SKM-1 (cell line): Measurements from ENCODE around the gene TBX15.
"Not testable (repeated sequence)": the region's sequence is repeated elsewhere in the genome, so short reads cannot be mapped to it uniquely, and the experiment has no call there.

Experiments used
- DNase-seq: peaks from one replicate; lab custom pipeline; 2025; ENCODE audit not compliant: unreplicated experiment; lab: John Stamatoyannopoulos, UW

Gene TBX15

GRCh38 chr1:118960567-118961136 lies 27.5 kb downstream of the TBX15 start:
- DNase-seq: no peak

DNA sequence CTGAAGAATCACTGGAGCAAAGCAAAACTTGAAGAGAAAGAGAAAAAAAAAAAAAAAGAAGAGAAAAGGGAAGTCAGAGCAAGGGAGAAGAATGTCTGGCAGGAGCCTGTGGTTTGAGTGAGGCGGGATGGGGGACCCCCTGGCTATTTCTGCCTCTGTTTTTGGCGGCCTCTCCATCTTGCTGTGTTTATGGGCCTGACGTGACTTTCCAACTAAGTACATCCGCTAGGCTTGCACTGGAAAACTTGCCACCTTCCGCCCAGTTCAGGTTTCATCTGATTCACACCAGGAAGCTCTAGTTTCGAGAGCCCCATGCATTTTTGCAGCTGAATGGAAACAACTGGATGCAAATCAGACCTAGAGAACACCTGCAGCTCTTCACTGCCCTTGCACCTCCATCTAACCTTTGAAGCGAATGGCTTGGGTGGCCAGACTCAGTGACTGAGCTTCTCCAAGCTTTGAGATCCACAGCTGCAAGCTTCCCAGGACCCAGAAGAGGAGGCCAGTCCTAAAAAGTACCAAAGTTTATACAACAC lies 28.0 kb downstream of the TBX15 start:
- DNase-seq: no peak

GRCh38 chr1:118958937-118959631 lies 29.1 kb downstream of the TBX15 start:
- no peak for DNase-seq

- DNase-seq: no peak
These were observed 30.0 kb downstream of the TBX15 start for GRCh38 chr1:118958140-118958539.

DNA sequence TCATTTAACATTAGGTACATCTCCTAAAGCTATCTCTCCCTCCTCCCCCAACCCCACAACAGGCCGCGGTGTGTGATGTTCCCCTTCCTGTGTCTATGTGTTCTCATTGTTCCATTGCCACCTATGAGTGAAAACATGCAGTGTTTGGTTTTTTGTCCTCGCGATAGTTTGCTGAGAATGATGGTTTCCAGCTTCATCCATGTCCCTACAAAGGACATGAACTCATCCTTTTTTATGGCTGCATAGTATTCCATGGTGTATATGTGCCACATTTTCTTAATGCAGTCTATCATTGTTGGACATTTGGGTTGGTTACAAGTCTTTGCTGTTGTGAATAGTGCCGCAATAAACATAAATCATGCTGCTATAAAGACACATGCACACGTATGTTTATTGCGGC lies 30.6 kb downstream of the TBX15 start:
- DNase-seq: not testable (repeated sequence)

- DNase-seq: no peak
These were observed 33.7 kb downstream of the TBX15 start for GRCh38 chr1:118954301-118954905.

DNA sequence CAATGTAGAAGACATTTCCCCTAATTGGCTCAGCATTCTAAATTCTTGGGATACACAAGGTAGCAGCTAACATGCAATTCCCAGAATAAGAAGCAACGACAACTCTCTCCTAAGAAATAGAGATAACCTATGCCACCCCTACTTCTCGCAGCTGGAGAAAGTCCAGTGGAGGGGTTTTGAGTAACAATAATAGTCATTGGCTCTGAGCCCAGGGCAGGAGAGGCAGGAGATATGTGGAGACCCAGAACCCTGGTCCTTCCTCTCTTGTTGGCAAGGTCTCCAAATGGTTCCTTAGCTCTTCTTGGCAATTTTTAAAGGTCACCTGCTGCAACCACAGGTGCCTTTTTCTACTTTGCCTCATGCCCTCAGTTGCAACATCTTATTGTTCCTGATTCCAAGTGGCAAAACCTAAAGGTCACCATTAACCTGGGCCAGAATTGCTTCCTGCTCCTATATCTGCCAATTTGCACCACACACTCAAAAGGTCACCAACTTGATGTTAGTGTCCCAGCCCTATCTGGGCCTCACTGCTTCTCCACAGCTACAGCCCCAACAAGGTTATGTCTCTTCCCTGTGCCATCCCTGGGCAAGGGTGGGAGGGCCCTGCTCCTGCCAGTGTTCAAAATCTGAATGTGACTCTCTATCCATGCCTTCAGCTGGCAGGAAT lies 36.7 kb downstream of the TBX15 start:
- DNase-seq: no peak

GRCh38 chr1:118949315-118949714 lies 38.8 kb downstream of the TBX15 start:
- no peak for DNase-seq

DNA sequence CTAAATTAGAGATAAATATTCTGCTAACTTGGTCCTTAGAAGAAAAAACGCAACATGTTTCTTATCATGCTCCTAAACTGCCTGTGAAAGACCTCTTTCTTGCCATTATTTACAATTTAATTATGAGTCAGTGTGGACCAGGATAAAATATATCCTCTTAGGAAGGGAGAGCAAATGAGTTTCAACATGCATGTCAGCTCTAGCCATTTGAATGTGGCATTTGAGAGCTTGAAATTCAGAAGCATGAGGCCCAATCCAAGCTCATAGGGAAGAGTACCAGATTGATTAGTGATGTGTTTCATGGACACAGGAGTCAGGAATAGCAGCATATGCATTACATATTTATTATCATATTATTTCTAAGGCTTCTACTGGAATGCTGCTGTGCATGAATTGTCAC lies 39.3 kb downstream of the TBX15 start:
- DNase-seq: no peak

GRCh38 chr1:118948351-118948750 lies 39.8 kb downstream of the TBX15 start:
- DNase-seq: no peak

DNA sequence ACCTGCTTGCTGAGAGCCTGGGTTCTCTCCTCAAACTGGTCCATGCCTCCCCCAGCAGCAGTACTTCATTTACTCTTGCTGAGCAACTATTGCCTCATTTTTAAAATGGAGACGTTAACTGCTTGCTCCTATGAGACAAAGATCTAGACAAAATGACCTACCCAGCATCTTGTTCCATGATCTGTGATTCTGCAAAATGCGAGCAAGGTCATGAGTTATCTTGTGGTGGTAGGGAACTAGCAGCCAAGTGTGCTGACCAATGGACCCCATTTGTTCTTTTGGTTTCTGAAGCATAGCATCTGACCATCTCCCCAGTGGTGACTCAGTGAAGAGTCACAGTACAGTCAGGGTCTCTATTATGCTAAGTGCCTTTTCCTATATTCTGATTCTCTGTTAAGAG lies 40.4 kb downstream of the TBX15 start:
- DNase-seq: no peak

DNA sequence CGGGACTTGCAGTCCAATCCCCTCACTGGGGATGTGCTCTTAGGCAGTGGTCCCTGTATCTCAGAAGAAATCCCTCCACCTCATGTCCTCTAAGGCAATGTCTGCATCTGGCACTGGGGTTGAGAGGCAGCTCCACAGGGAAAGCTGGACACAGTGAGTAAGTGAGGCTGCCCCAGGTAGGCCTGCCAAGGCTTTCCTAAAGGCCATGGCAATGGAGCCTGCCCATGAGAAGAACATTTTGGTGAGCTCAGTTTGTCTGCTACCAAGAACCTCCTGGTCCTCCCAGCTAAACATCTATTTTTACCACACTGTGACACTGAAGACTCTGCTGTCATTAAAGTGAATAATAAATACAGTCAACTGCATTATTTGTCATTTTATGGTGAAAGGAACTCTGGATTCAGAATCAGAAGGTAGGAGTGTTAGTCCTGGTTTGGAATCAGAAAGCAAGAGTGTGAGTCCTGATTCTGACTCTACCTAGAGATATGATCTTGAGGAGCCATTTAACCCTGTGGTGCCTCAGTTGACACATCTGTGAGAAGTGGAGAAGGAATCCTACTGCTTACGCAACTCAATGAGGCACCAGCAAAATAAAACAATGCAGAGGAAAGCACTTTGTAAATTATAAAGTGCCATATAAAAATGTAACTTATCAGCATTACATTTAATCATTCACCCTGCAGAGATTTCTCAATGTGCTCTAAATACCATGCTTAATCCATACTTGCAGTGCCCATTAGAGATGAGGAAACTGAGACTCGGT lies 41.0 kb downstream of the TBX15 start:
- no peak for DNase-seq

DNA sequence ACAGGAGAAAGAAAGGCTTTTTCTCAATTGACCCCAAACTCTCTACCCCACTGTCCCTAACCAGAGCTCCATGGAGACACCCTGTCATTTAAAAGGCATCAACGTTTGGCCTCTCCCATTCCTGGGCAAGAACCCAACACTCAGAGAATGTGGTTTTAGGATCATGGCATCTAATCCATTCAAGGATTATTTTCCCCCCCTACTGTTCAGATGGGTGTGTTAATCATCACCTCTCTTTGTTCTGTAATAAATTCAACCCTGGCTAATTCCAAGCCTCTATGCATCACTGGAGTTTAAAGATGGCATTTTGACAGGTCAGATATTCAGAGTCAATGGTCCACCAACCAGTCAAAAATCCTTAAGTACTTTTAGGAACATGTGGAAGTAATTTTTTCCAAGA lies 42.7 kb downstream of the TBX15 start:
- no peak for DNase-seq

- DNase-seq: no peak
These were observed 43.6 kb downstream of the TBX15 start for GRCh38 chr1:118944546-118944945.

DNA sequence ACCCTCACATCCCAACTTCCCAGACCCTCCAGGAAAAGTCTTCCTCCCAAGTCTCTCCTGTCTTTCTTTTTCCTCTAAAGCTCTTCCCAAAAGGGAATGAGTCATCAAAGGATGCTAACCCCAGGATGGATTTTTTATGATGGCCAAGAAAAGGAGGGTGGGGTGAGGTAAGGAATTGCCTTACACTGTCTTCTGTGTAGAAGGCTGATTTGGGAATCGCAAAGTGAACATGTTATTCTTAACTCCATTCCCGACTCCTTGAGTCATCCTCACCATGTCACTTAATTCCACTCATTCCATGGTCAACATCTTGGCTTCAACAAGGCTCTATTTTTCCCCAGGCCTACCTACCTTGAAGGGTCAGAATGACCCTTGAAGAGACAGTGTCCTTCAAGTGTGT lies 44.0 kb downstream of the TBX15 start:
- no peak for DNase-seq

DNA sequence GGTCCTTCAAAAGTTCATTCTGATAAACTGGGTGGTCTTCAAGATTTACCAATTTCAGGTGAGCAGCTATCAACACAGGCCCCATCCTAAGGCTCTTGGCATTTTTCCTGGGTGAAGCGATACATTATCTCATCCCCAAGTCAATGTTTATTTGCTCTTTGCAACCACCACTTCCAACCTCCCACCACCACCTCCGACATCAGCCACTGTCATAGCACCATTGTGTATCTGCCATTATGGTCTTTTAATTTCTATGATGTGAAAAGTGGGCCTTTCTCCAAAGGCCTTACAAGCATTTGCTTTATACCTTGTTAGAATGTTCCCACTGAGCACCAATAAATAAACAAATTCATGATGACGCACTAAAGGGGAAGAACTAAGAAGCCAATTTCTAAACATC lies 47.2 kb downstream of the TBX15 start:
- no peak for DNase-seq

DNA sequence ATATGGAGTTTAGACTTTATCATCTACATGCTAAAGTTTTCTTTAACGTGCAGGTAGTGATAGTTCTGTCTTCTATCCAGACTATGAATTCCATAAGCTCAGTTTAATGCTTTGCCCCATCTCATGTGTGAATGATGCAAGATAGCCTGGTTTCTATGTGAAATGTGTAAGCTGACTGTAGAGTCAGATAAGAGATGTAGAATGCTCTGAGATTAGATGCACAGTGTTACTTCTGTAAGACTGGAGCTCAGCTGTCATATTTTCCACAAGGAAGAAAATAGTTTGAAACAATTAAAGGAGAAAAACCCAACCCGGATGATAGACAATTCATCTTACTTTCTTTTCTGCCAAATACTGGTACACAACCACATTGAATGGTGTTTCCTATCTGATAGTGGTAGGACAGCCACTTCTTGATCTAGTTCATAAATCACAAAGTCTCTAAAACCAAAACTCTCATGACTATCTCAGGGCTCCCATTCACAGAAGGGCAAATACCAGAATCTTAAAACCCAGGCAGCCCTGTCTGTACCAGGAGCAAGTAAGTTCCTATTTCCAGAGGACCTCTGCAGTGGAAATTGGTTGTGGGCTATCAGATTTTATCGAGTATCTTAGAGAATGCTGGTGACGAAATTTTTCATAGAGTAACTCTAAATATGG lies 50.6 kb downstream of the TBX15 start:
- no peak for DNase-seq

GRCh38 chr1:118934706-118935105 lies 53.4 kb downstream of the TBX15 start:
- DNase-seq: no peak

- DNase-seq: no peak
These were observed 54.9 kb downstream of the TBX15 start for GRCh38 chr1:118933051-118933781.

- no peak for DNase-seq
These were observed 56.3 kb downstream of the TBX15 start for GRCh38 chr1:118931876-118932275.
